ENCODE results near the gene FOXP1.
A peak's percentile ranks its signal among the peaks of the same experiment; 100 is the strongest.

FOXP1 gene

DNA sequence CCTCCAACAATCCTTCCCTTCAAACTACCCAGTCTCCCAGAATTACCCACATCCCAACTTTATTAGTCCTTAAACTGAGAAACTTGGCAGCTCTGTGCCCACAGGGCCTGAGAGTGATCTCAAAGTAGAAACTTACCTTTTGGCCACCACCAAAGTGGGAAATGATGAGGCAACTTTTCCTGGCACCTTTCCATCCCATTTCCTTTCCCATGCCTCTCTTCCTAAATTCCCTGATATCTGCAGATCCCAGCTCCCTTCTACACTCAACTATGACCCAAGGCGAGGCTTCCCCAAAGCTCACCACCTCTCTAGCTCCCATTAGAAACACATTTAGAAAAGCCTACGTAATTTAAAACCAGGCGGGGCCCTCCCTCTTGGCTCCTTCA lies 271.9 kb downstream of the FOXP1 start:
- TF ChIP-seq SIN3A (IDR thresholded peaks at IDR 0.05; ENCODE audit: borderline replicate concordance, insufficient read depth, low read length), result no peak
- TF ChIP-seq, protein P1, sequence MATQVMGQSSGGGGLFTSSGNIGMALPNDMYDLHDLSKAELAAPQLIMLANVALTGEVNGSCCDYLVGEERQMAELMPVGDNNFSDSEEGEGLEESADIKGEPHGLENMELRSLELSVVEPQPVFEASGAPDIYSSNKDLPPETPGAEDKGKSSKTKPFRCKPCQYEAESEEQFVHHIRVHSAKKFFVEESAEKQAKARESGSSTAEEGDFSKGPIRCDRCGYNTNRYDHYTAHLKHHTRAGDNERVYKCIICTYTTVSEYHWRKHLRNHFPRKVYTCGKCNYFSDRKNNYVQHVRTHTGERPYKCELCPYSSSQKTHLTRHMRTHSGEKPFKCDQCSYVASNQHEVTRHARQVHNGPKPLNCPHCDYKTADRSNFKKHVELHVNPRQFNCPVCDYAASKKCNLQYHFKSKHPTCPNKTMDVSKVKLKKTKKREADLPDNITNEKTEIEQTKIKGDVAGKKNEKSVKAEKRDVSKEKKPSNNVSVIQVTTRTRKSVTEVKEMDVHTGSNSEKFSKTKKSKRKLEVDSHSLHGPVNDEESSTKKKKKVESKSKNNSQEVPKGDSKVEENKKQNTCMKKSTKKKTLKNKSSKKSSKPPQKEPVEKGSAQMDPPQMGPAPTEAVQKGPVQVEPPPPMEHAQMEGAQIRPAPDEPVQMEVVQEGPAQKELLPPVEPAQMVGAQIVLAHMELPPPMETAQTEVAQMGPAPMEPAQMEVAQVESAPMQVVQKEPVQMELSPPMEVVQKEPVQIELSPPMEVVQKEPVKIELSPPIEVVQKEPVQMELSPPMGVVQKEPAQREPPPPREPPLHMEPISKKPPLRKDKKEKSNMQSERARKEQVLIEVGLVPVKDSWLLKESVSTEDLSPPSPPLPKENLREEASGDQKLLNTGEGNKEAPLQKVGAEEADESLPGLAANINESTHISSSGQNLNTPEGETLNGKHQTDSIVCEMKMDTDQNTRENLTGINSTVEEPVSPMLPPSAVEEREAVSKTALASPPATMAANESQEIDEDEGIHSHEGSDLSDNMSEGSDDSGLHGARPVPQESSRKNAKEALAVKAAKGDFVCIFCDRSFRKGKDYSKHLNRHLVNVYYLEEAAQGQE (IDR thresholded peaks at IDR 0.05; ENCODE audit: insufficient read depth in 1 of 2, low read depth in 2 of 2, low read length in 2 of 2), result no peak

DNA sequence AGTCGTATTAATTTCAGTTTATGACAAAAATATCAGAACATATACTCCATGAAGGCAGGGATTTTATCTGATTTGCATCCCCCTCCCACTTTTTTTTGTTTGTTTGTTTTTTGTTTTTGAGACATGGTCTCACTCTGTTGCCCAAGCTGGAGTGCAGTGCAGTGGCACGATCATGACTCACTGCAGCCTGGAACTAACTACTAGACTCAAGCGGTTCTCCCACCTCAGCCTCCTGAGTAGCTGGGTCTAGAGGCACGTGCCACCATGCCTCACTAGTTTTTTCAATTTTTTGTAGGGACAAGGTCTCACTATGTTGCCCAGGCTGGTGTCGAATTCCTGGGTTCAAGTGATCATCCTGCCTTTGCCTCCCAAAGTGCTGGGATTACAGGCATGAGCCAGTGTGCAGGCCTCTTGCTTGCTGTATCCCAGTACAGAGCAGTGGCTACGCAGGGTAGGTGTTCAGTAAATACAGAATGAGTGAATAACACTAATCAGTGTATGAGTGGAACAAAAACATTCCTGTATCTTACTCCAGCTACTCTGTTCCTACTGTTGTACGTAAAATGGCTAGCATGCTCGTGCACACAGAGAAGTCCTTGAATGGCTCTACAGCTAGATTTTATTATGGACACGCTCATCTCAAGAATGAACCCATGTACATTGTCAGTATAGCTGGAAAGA lies 272.4 kb downstream of the FOXP1 start:
- TF ChIP-seq SIN3A (IDR thresholded peaks at IDR 0.05; ENCODE audit: borderline replicate concordance, insufficient read depth, low read length) (no peak), POLR2AphosphoS5 (IDR thresholded peaks at IDR 0.05; ENCODE audit: low read depth, low read length) (no peak), FOXP2 (optimal IDR thresholded peaks at IDR 0.05; ENCODE audit: borderline replicate concordance, extremely low read depth, extremely low read length, insufficient read depth) (no peak), TAF1 (IDR thresholded peaks at IDR 0.05; ENCODE audit: borderline replicate concordance, insufficient read depth, low read length) (no peak)
- TF ChIP-seq, protein P1 (IDR thresholded peaks at IDR 0.05; ENCODE audit: insufficient read depth in 1 of 2, low read depth in 2 of 2, low read length in 2 of 2), result no peak

DNA sequence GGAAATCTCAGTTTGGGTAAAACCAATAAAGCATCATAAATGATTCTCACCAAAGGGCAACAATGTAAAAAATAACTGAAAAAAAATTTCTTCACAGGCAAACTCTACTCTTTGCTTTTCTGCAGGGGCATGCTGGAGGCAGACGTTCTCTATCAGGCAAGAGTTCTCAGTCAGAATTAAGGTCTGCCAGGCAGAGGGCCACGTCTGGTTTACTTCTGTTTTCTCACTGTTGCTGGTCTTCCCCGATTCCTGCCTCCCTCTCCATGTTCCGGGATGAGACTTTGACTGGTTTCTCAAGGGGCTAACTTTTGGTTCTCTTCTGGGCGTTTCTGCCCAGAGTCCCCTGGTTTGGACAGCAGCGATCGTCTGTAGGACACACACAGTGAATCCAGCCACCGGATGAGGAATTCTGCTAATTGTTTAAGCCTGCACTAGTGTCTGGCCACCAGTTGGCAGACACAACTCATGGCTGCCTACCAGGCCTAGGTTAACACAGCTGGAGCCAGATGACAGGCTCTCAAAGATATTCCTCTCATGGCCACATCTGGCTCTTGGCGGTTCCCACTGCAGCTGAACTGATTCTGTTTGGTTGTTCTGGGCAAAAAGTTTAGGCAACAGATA lies 273.1 kb downstream of the FOXP1 start:
- TF ChIP-seq FOXP2 (optimal IDR thresholded peaks at IDR 0.05; ENCODE audit: borderline replicate concordance, extremely low read depth, extremely low read length, insufficient read depth) (no peak), SIN3A (IDR thresholded peaks at IDR 0.05; ENCODE audit: borderline replicate concordance, insufficient read depth, low read length) (no peak), TAF1 (IDR thresholded peaks at IDR 0.05; ENCODE audit: borderline replicate concordance, insufficient read depth, low read length) (no peak), POLR2AphosphoS5 (IDR thresholded peaks at IDR 0.05; ENCODE audit: low read depth, low read length) (no peak)
- TF ChIP-seq, protein P1 (IDR thresholded peaks at IDR 0.05; ENCODE audit: insufficient read depth in 1 of 2, low read depth in 2 of 2, low read length in 2 of 2), result peak in 1 of 2 experiments; percentile 53; a peak in 1 of 4 replicates

GRCh38 chr3:71309886-71310285 lies 273.6 kb downstream of the FOXP1 start:
- TF ChIP-seq, protein P1 (IDR thresholded peaks at IDR 0.05; ENCODE audit: insufficient read depth in 1 of 2, low read depth in 2 of 2, low read length in 2 of 2), result no peak
- TF ChIP-seq SIN3A (IDR thresholded peaks at IDR 0.05; ENCODE audit: borderline replicate concordance, insufficient read depth, low read length), result no peak
- TF ChIP-seq FOXP2 (optimal IDR thresholded peaks at IDR 0.05; ENCODE audit: borderline replicate concordance, extremely low read depth, extremely low read length, insufficient read depth), result no peak
- TF ChIP-seq POLR2AphosphoS5 (IDR thresholded peaks at IDR 0.05; ENCODE audit: low read depth, low read length), result no peak
- TF ChIP-seq TAF1 (IDR thresholded peaks at IDR 0.05; ENCODE audit: borderline replicate concordance, insufficient read depth, low read length), result no peak
